ENCODE measurements around the gene N4BP2L2. TPM values are rescaled to one million over a fixed set of nuclear protein-coding genes. Genes with fewer than 3 reads are reported as not detected.

The N4BP2L2 gene
- total RNA-seq, 1 experiment from 2014 or later = 89.7 TPM

DNA sequence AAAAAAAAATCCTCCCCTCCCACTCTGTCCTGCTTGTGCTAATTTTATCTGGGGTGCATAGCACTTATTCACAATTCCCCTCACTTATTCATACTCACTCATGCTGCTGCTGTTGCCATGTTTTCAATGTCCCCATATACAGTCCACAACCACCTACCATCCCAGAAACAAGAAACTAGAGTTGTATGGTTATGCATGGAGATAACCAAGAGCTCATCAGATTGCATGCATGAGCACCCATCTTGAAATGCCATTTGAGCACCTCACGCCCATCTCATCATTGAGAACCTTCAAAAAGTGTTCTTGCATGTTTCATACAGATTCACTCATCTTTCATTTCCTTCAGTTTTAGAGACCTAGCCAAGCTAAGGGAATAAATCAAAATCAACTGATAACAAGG, 15.1 kb upstream of the N4BP2L2 start:
- no TSS peak for BruUV-seq (replicated peaks)
- TF ChIP-seq, protein P1, sequence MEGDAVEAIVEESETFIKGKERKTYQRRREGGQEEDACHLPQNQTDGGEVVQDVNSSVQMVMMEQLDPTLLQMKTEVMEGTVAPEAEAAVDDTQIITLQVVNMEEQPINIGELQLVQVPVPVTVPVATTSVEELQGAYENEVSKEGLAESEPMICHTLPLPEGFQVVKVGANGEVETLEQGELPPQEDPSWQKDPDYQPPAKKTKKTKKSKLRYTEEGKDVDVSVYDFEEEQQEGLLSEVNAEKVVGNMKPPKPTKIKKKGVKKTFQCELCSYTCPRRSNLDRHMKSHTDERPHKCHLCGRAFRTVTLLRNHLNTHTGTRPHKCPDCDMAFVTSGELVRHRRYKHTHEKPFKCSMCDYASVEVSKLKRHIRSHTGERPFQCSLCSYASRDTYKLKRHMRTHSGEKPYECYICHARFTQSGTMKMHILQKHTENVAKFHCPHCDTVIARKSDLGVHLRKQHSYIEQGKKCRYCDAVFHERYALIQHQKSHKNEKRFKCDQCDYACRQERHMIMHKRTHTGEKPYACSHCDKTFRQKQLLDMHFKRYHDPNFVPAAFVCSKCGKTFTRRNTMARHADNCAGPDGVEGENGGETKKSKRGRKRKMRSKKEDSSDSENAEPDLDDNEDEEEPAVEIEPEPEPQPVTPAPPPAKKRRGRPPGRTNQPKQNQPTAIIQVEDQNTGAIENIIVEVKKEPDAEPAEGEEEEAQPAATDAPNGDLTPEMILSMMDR (IDR thresholded peaks at IDR 0.05; ENCODE audit: unreplicated experiment) = no peak
- CTCF ChIA-PET = no interaction called here
- Mint-ChIP-seq H3K4me1 (ENCODE audit: low read depth, unreplicated experiment) (no peaks in the 10 kb centered on the region), H3K36me3 (ENCODE audit: insufficient read depth, unreplicated experiment) (no peaks in the 10 kb centered on the region), H3K4me3 (ENCODE audit: low read depth, unreplicated experiment) (no peak overlapping the region), H3K9me3 (ENCODE audit: low read depth, unreplicated experiment) (no peaks in the 10 kb centered on the region), H3K27ac (ENCODE audit: unreplicated experiment) (no peak overlapping the region), H3K27me3 (ENCODE audit: unreplicated experiment) (no peaks in the 10 kb centered on the region)
- no peak for DNase-seq
- intact Hi-C loops (cut with micrococcal nuclease; ENCODE audit: unreplicated experiment) = no loop called here

DNA sequence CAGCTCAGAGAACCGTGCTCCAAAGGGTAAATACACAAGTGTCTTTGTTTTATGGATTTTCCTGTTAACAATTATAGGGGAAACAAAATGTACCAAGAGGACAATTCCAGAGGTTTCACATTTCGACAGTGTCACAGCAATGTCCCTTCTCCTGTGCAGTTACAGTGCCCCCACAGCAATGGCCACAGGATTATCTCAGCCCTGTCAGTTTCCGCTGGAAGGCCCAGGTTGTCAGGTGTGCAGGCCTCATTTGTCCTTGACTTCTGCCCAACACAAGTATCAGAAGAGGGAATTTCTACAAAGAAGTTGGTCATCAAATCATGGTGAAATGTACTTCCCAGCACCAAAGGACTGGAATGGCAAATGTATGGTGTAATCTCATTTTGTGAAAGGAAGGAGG, 11.2 kb upstream of the N4BP2L2 start:
- CTCF ChIA-PET = no interaction called here
- H3K4me3 Mint-ChIP-seq (ENCODE audit: low read depth, unreplicated experiment) = no peak overlapping the region
- no peak for DNase-seq
- TF ChIP-seq, protein P1 (IDR thresholded peaks at IDR 0.05; ENCODE audit: unreplicated experiment) = no peak
- H3K9me3 Mint-ChIP-seq (ENCODE audit: low read depth, unreplicated experiment) = no peaks in the 10 kb centered on the region
- intact Hi-C loops (cut with micrococcal nuclease; ENCODE audit: unreplicated experiment) = no loop called here
- no peaks in the 10 kb centered on the region for H3K27me3 Mint-ChIP-seq (ENCODE audit: unreplicated experiment)
- no peaks in the 10 kb centered on the region for H3K36me3 Mint-ChIP-seq (ENCODE audit: insufficient read depth, unreplicated experiment)
- BruUV-seq (replicated peaks) = no TSS peak
- no peaks in the 10 kb centered on the region for H3K4me1 Mint-ChIP-seq (ENCODE audit: low read depth, unreplicated experiment)
- no peak overlapping the region for H3K27ac Mint-ChIP-seq (ENCODE audit: unreplicated experiment)

DNA sequence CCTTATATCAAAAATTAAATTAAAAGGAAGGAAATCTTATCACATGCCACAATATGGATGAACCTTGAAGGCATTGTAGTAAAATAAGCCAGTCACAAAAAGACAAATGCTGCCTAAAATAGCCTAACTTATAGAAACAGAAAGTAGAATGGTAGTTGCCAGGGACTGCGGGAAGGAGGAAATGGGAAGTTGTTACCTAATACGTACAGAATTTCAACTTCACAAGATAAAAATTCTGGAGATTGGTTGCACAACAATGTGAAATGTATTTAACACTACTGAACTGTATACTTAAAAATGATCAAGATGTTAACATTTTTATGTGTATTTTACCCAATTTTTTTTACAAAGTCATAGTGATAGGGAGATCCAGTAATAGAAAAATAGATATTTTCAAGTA, 10.2 kb upstream of the N4BP2L2 start:
- no peaks in the 10 kb centered on the region for H3K27me3 Mint-ChIP-seq (ENCODE audit: unreplicated experiment)
- no peak overlapping the region for H3K4me3 Mint-ChIP-seq (ENCODE audit: low read depth, unreplicated experiment)
- BruUV-seq (replicated peaks) = no TSS peak
- no peak overlapping the region for H3K27ac Mint-ChIP-seq (ENCODE audit: unreplicated experiment)
- CTCF ChIA-PET = no interaction called here
- no peaks in the 10 kb centered on the region for H3K9me3 Mint-ChIP-seq (ENCODE audit: low read depth, unreplicated experiment)
- no peaks in the 10 kb centered on the region for H3K36me3 Mint-ChIP-seq (ENCODE audit: insufficient read depth, unreplicated experiment)
- H3K4me1 Mint-ChIP-seq (ENCODE audit: low read depth, unreplicated experiment) = no peaks in the 10 kb centered on the region
- intact Hi-C loops (cut with micrococcal nuclease; ENCODE audit: unreplicated experiment) = no loop called here
- no peak for DNase-seq
- TF ChIP-seq, protein P1 (IDR thresholded peaks at IDR 0.05; ENCODE audit: unreplicated experiment) = no peak

DNA sequence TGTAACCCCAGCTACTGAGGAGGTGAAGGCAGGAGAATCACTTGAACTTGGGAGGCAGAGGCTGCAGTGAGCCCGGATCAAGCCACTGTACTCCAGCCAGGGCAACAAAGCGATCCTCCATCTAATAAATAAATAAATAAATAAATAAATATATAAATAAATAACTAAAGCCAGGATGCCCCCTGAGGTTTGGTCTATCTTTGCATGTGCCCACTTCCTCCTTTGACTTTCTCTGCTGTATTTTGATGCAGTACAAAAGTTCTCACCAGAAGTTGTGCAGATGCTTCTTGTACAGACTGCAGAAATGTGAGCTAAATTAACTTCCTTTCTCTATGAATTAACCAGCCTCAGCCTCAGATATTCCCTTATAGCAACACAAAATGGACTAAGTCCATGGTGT, 6.5 kb upstream of the N4BP2L2 start:
- no peaks in the 10 kb centered on the region for H3K9me3 Mint-ChIP-seq (ENCODE audit: low read depth, unreplicated experiment)
- no peaks in the 10 kb centered on the region for H3K36me3 Mint-ChIP-seq (ENCODE audit: insufficient read depth, unreplicated experiment)
- TF ChIP-seq, protein P1 (IDR thresholded peaks at IDR 0.05; ENCODE audit: unreplicated experiment) = no peak
- BruUV-seq (replicated peaks) = no TSS peak
- H3K27me3 Mint-ChIP-seq (ENCODE audit: unreplicated experiment) = peaks cover 9% of the 10 kb centered on the region
- intact Hi-C loops (cut with micrococcal nuclease; ENCODE audit: unreplicated experiment) = no loop called here
- no peaks in the 10 kb centered on the region for H3K4me1 Mint-ChIP-seq (ENCODE audit: low read depth, unreplicated experiment)
- no peak for DNase-seq
- H3K4me3 Mint-ChIP-seq (ENCODE audit: low read depth, unreplicated experiment) = no peak overlapping the region
- CTCF ChIA-PET = no interaction called here
- H3K27ac Mint-ChIP-seq (ENCODE audit: unreplicated experiment) = no peak overlapping the region

DNA sequence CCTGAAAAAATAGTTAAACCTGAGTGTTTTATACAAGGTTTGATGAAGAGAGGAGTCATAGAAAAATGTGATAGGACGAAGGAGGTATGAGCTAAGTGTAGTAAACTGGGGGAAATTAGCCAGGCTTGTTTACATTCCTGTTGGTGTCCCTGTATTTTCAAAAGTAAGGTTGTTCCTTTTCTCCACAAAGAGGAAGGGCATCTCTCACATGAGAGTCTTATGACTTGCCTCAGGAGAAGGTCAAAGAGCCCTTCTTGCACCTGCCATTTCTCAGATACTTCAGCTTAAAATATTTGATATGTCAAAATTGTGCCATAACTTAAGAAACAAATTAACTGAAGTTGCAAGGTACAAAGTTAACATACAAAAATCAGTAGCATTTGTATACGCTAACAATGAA, 3.6 kb upstream of the N4BP2L2 start:
- BruUV-seq (replicated peaks) = no TSS peak
- Mint-ChIP-seq H3K27ac (ENCODE audit: unreplicated experiment) (no peak overlapping the region), H3K36me3 (ENCODE audit: insufficient read depth, unreplicated experiment) (peaks cover 27% of the 10 kb centered on the region), H3K4me3 (ENCODE audit: low read depth, unreplicated experiment) (no peak overlapping the region), H3K4me1 (ENCODE audit: low read depth, unreplicated experiment) (peaks cover 8% of the 10 kb centered on the region), H3K9me3 (ENCODE audit: low read depth, unreplicated experiment) (no peaks in the 10 kb centered on the region), H3K27me3 (ENCODE audit: unreplicated experiment) (peaks cover 9% of the 10 kb centered on the region)
- intact Hi-C loops (cut with micrococcal nuclease; ENCODE audit: unreplicated experiment) = no loop called here
- CTCF ChIA-PET = no interaction called here
- TF ChIP-seq, protein P1 (IDR thresholded peaks at IDR 0.05; ENCODE audit: unreplicated experiment) = no peak
- no peak for DNase-seq

All from Calu3 (cell line).